ENCODE data around the gene COL16A1.

Gene COL16A1

GRCh38 chr1:31679091-31679490, 24.7 kb downstream of the COL16A1 start:
- Histone ChIP-seq H2BK5ac (ENCODE audit: low read length) (no peak overlapping the region), H2BK120ac (ENCODE audit: low read depth, low read length) (no peak overlapping the region), H3K79me1 (ENCODE audit: low read length) (no peaks in the 10 kb centered on the region), H2AK5ac (ENCODE audit: low read length) (no peak overlapping the region), H3K4ac (ENCODE audit: low read depth, low read length) (no peak overlapping the region), H3K4me2 (ENCODE audit: low read length) (no peak overlapping the region), H3K9ac (ENCODE audit: low read length) (no peak overlapping the region), H3K56ac (ENCODE audit: low read length) (no peak overlapping the region), H2BK15ac (replicated peaks; ENCODE audit: low read depth) (no peak overlapping the region), H3K79me2 (ENCODE audit: control insufficient read depth, insufficient read depth, low read length) (no peaks in the 10 kb centered on the region), H4K5ac (ENCODE audit: low read length) (no peak overlapping the region), H4K8ac (ENCODE audit: low read depth, low read length) (no peak overlapping the region), H3K23ac (ENCODE audit: low read length) (no peak overlapping the region), H3K4me3 (ENCODE audit: low read length) (no peak overlapping the region), H3K27ac (ENCODE audit: low read depth, low read length) (no peak overlapping the region), H3K4me1 (ENCODE audit: control insufficient read depth, low read depth, low read length) (no peaks in the 10 kb centered on the region), H3K36me3 (ENCODE audit: control insufficient read depth, insufficient read depth, low read length) (no peaks in the 10 kb centered on the region), H3K18ac (ENCODE audit: low read length) (no peak overlapping the region), H3K27me3 (ENCODE audit: insufficient read depth, low read length, poor library complexity) (no peaks in the 10 kb centered on the region)
- WGBS (ENCODE audit: extremely low coverage, insufficient coverage, low lambda C conversion rate), result no CpG with 5 or more reads among the region's 2 CpGs
- no peak for DNase-seq

GRCh38 chr1:31678681-31679080, 25.1 kb downstream of the COL16A1 start:
- Histone ChIP-seq H3K27ac (ENCODE audit: low read depth, low read length) (no peak overlapping the region), H3K9ac (ENCODE audit: low read length) (no peak overlapping the region), H3K36me3 (ENCODE audit: control insufficient read depth, insufficient read depth, low read length) (no peaks in the 10 kb centered on the region), H2BK15ac (replicated peaks; ENCODE audit: low read depth) (no peak overlapping the region), H4K5ac (ENCODE audit: low read length) (no peak overlapping the region), H3K56ac (ENCODE audit: low read length) (no peak overlapping the region), H3K18ac (ENCODE audit: low read length) (no peak overlapping the region), H3K4me1 (ENCODE audit: control insufficient read depth, low read depth, low read length) (no peaks in the 10 kb centered on the region), H3K79me1 (ENCODE audit: low read length) (no peaks in the 10 kb centered on the region), H3K79me2 (ENCODE audit: control insufficient read depth, insufficient read depth, low read length) (no peaks in the 10 kb centered on the region), H3K23ac (ENCODE audit: low read length) (no peak overlapping the region), H2AK5ac (ENCODE audit: low read length) (no peak overlapping the region), H3K4me3 (ENCODE audit: low read length) (no peak overlapping the region), H2BK120ac (ENCODE audit: low read depth, low read length) (no peak overlapping the region), H4K8ac (ENCODE audit: low read depth, low read length) (no peak overlapping the region), H2BK5ac (ENCODE audit: low read length) (no peak overlapping the region), H3K4me2 (ENCODE audit: low read length) (no peak overlapping the region), H3K27me3 (ENCODE audit: insufficient read depth, low read length, poor library complexity) (no peaks in the 10 kb centered on the region), H3K4ac (ENCODE audit: low read depth, low read length) (no peak overlapping the region)
- DNase-seq, result no peak
- no CpG with 5 or more reads among the region's 4 CpGs for WGBS (ENCODE audit: extremely low coverage, insufficient coverage, low lambda C conversion rate)

- Histone ChIP-seq H2BK120ac (ENCODE audit: low read depth, low read length) (no peak overlapping the region), H2BK5ac (ENCODE audit: low read length) (no peak overlapping the region), H3K4ac (ENCODE audit: low read depth, low read length) (no peak overlapping the region), H3K79me1 (ENCODE audit: low read length) (no peaks in the 10 kb centered on the region), H3K79me2 (ENCODE audit: control insufficient read depth, insufficient read depth, low read length) (no peaks in the 10 kb centered on the region), H3K56ac (ENCODE audit: low read length) (no peak overlapping the region), H3K36me3 (ENCODE audit: control insufficient read depth, insufficient read depth, low read length) (no peaks in the 10 kb centered on the region), H3K4me1 (ENCODE audit: control insufficient read depth, low read depth, low read length) (no peaks in the 10 kb centered on the region), H3K27me3 (ENCODE audit: insufficient read depth, low read length, poor library complexity) (no peaks in the 10 kb centered on the region), H2AK5ac (ENCODE audit: low read length) (no peak overlapping the region), H3K4me3 (ENCODE audit: low read length) (no peak overlapping the region), H3K27ac (ENCODE audit: low read depth, low read length) (no peak overlapping the region), H3K18ac (ENCODE audit: low read length) (no peak overlapping the region), H3K23ac (ENCODE audit: low read length) (no peak overlapping the region), H3K4me2 (ENCODE audit: low read length) (no peak overlapping the region), H3K9ac (ENCODE audit: low read length) (no peak overlapping the region), H4K5ac (ENCODE audit: low read length) (no peak overlapping the region), H4K8ac (ENCODE audit: low read depth, low read length) (no peak overlapping the region), H2BK15ac (replicated peaks; ENCODE audit: low read depth) (no peak overlapping the region)
- DNase-seq, result no peak
- WGBS (ENCODE audit: extremely low coverage, insufficient coverage, low lambda C conversion rate), result no CpG with 5 or more reads among the region's 6 CpGs
These were observed 25.9 kb downstream of the COL16A1 start for GRCh38 chr1:31677949-31678348.

GRCh38 chr1:31677401-31677800, 26.4 kb downstream of the COL16A1 start:
- no peaks in the 10 kb centered on the region for H3K36me3 ChIP-seq (ENCODE audit: control insufficient read depth, insufficient read depth, low read length)
- no peaks in the 10 kb centered on the region for H3K4me1 ChIP-seq (ENCODE audit: control insufficient read depth, low read depth, low read length)
- no peaks in the 10 kb centered on the region for H3K27me3 ChIP-seq (ENCODE audit: insufficient read depth, low read length, poor library complexity)
- no peaks in the 10 kb centered on the region for H3K79me2 ChIP-seq (ENCODE audit: control insufficient read depth, insufficient read depth, low read length)
- no peak overlapping the region for H4K5ac ChIP-seq (ENCODE audit: low read length)
- H3K18ac ChIP-seq (ENCODE audit: low read length), result no peak overlapping the region
- DNase-seq, result no peak
- H4K8ac ChIP-seq (ENCODE audit: low read depth, low read length), result no peak overlapping the region
- no peak overlapping the region for H3K23ac ChIP-seq (ENCODE audit: low read length)
- no peak overlapping the region for H3K4me2 ChIP-seq (ENCODE audit: low read length)
- H2AK5ac ChIP-seq (ENCODE audit: low read length), result no peak overlapping the region
- no peak overlapping the region for H2BK120ac ChIP-seq (ENCODE audit: low read depth, low read length)
- H3K9ac ChIP-seq (ENCODE audit: low read length), result no peak overlapping the region
- H3K56ac ChIP-seq (ENCODE audit: low read length), result no peak overlapping the region
- H3K79me1 ChIP-seq (ENCODE audit: low read length), result no peaks in the 10 kb centered on the region
- H3K27ac ChIP-seq (ENCODE audit: low read depth, low read length), result no peak overlapping the region
- no peak overlapping the region for H3K4me3 ChIP-seq (ENCODE audit: low read length)
- no peak overlapping the region for H2BK15ac ChIP-seq (replicated peaks; ENCODE audit: low read depth)
- no peak overlapping the region for H2BK5ac ChIP-seq (ENCODE audit: low read length)
- no peak overlapping the region for H3K4ac ChIP-seq (ENCODE audit: low read depth, low read length)
- no CpG with 5 or more reads among the region's 3 CpGs for WGBS (ENCODE audit: extremely low coverage, insufficient coverage, low lambda C conversion rate)

DNA sequence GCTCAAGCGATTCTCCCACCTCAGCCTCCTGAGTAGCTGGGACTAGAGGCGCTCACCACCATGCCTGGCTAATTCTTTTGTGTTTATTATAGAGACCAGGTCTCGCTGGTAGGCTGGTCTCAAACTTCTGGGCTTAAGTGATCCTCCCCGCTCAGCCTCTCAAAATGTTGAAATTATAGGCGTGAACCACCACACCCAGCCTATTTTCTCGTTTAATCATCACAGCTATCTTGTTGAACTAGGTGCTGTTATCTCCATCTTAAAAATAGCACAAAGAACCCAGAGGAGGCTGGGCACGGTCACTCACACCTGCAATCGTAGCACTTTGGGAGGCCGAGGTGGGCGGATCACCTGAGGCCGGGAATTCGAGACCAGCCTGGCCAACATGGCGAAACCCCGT, 28.1 kb downstream of the COL16A1 start:
- Histone ChIP-seq H3K9ac (ENCODE audit: low read length) (no peak overlapping the region), H2BK5ac (ENCODE audit: low read length) (no peak overlapping the region), H3K4ac (ENCODE audit: low read depth, low read length) (no peak overlapping the region), H3K18ac (ENCODE audit: low read length) (no peak overlapping the region), H3K23ac (ENCODE audit: low read length) (no peak overlapping the region), H3K79me1 (ENCODE audit: low read length) (no peaks in the 10 kb centered on the region), H3K4me2 (ENCODE audit: low read length) (no peak overlapping the region), H3K4me3 (ENCODE audit: low read length) (no peak overlapping the region), H2BK15ac (replicated peaks; ENCODE audit: low read depth) (no peak overlapping the region), H3K27ac (ENCODE audit: low read depth, low read length) (no peak overlapping the region), H3K36me3 (ENCODE audit: control insufficient read depth, insufficient read depth, low read length) (no peaks in the 10 kb centered on the region), H2BK120ac (ENCODE audit: low read depth, low read length) (no peak overlapping the region), H2AK5ac (ENCODE audit: low read length) (no peak overlapping the region), H3K27me3 (ENCODE audit: insufficient read depth, low read length, poor library complexity) (no peaks in the 10 kb centered on the region), H3K79me2 (ENCODE audit: control insufficient read depth, insufficient read depth, low read length) (no peaks in the 10 kb centered on the region), H4K8ac (ENCODE audit: low read depth, low read length) (no peak overlapping the region), H3K4me1 (ENCODE audit: control insufficient read depth, low read depth, low read length) (no peaks in the 10 kb centered on the region), H4K5ac (ENCODE audit: low read length) (no peak overlapping the region), H3K56ac (ENCODE audit: low read length) (no peak overlapping the region)
- WGBS (ENCODE audit: extremely low coverage, insufficient coverage, low lambda C conversion rate), result no CpG with 5 or more reads among the region's 14 CpGs
- DNase-seq, result no peak

DNA sequence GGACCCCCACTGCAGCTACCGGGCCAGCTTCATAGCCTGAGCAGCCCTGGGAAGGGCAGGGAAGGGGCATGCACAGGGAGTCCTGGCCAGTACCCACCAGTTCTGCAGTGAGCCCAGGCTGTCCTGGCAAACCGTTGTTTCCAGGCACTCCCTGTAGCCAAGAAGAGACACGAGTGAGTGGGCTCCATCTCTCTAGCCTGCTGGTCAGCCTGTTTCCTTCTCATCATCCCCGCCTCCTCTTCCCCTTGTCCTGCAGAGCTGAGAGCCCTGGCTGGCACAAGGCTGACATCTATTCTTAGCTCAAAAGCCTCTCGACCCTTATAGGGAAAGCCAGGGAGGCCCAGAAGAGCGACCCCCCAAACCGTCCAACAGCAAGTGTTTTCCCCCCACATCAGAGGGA, 28.7 kb downstream of the COL16A1 start:
- H3K4ac ChIP-seq (ENCODE audit: low read depth, low read length), result no peak overlapping the region
- no peak overlapping the region for H3K4me3 ChIP-seq (ENCODE audit: low read length)
- no peaks in the 10 kb centered on the region for H3K79me1 ChIP-seq (ENCODE audit: low read length)
- no peak overlapping the region for H3K56ac ChIP-seq (ENCODE audit: low read length)
- no peak overlapping the region for H3K9ac ChIP-seq (ENCODE audit: low read length)
- DNase-seq, result no peak
- H3K18ac ChIP-seq (ENCODE audit: low read length), result no peak overlapping the region
- no peak overlapping the region for H2BK120ac ChIP-seq (ENCODE audit: low read depth, low read length)
- no peaks in the 10 kb centered on the region for H3K27me3 ChIP-seq (ENCODE audit: insufficient read depth, low read length, poor library complexity)
- H3K23ac ChIP-seq (ENCODE audit: low read length), result no peak overlapping the region
- H3K27ac ChIP-seq (ENCODE audit: low read depth, low read length), result no peak overlapping the region
- H2BK5ac ChIP-seq (ENCODE audit: low read length), result no peak overlapping the region
- no peak overlapping the region for H3K4me2 ChIP-seq (ENCODE audit: low read length)
- H4K5ac ChIP-seq (ENCODE audit: low read length), result no peak overlapping the region
- no peaks in the 10 kb centered on the region for H3K79me2 ChIP-seq (ENCODE audit: control insufficient read depth, insufficient read depth, low read length)
- H3K4me1 ChIP-seq (ENCODE audit: control insufficient read depth, low read depth, low read length), result no peaks in the 10 kb centered on the region
- no peak overlapping the region for H4K8ac ChIP-seq (ENCODE audit: low read depth, low read length)
- H3K36me3 ChIP-seq (ENCODE audit: control insufficient read depth, insufficient read depth, low read length), result no peaks in the 10 kb centered on the region
- WGBS (ENCODE audit: extremely low coverage, insufficient coverage, low lambda C conversion rate), result no CpG with 5 or more reads among the region's 7 CpGs
- no peak overlapping the region for H2BK15ac ChIP-seq (replicated peaks; ENCODE audit: low read depth)
- no peak overlapping the region for H2AK5ac ChIP-seq (ENCODE audit: low read length)
